Heart right ventricle (tissue), 16 donors: ENCODE results near the gene NANOS3. TPM values are rescaled to one million over a fixed set of nuclear protein-coding genes. Genes with fewer than 3 reads are reported as not detected.

Experiments used
- ATAC-seq, 8 donors: fragments of 200-7000 bp; cut with Tn5 transposase; one replicate each; pipeline ENCODE4 v1.9.1; 2020; ENCODE audit warnings: mild to moderate bottlenecking in 8 of 8, moderate library complexity in 8 of 8, moderate number of reproducible peaks in 1 of 8
- DNase-seq, 2 donors: peaks; one replicate each; pipeline ENCODE4 v3.0.0-alpha.2; 2020
- H3K27ac ChIP-seq, 10 donors: fragments of 200-600 bp; sonication (generic) in 2 of 10; one replicate each; pipeline versions ENCODE4 v1.5.0 to v1.8.0; 2020 to 2022; ENCODE audit warnings: mild to moderate bottlenecking in 3 of 10
- H3K27me3 ChIP-seq, 7 donors: fragments of 200-600 bp; one replicate each; pipeline ENCODE4 v1.8.0; 2021 to 2022; ENCODE audit warnings: mild to moderate bottlenecking in 2 of 7
- H3K36me3 ChIP-seq, 9 donors: fragments of 200-600 bp; sonication (generic) in 1 of 9; one replicate each; pipeline versions ENCODE4 v1.5.0 to v1.8.0; 2020 to 2022; ENCODE audit warnings: mild to moderate bottlenecking in 2 of 9
- H3K4me1 ChIP-seq, 9 donors: fragments of 200-600 bp; sonication (generic) in 1 of 9; one replicate each; pipeline versions ENCODE4 v1.5.0 to v1.8.0; 2020 to 2022; ENCODE audit warnings: mild to moderate bottlenecking in 4 of 9
- H3K4me3 ChIP-seq, 10 donors: fragments of 200-600 bp; sonication (generic) in 2 of 10; one replicate each; pipeline versions ENCODE4 v1.5.0 to v1.8.0; 2020 to 2022; ENCODE audit warnings: mild to moderate bottlenecking in 7 of 10, moderate library complexity in 2 of 10
- H3K9me3 ChIP-seq, 11 donors: fragments of 200-600 bp in 10 of 11; sonication (generic) in 2 of 11; one replicate each; pipeline versions ENCODE4 v1.5.0 to v1.8.0; 2013 to 2022; ENCODE audit warnings: mild to moderate bottlenecking in 2 of 11, control low read depth in 1 of 11, moderate library complexity in 1 of 11
- WGBS, 2 donors: extraction: QIAGEN DNeasy Blood & Tissue Kit; methylation state at CpG; one replicate each; pipeline ENCODE4 v1.1.7; 2013; ENCODE audit warnings: inconsistent platforms in 1 of 2; 5-methylcytosine and 5-hydroxymethylcytosine counted together
- intact Hi-C, 10 donors: fragments of 100-400 bp; cut with DNase I; formaldehyde crosslinking; loops; one replicate each; pipeline versions ENCODE4 v1.11.1 to v1.14.2; 2022
- polyA plus RNA-seq, 2 donors: library from polyadenylated mRNA; stranded (reverse); fragments of 200-250 nt; gene quantifications; one replicate each; pipeline ENCODE4 v1.2.3, GENCODE V29; 2013
- total RNA-seq, 10 donors: library from RNA; stranded (reverse); fragmentation: NEBNext Ultra II Directional in 3 of 10; extraction: Animal tissue kit (Norgen Biotek cat#: 25700) in 3 of 10; gene quantifications; one replicate each; pipeline versions ENCODE4 v1.2.1 to v1.2.4, GENCODE V29; 2021 to 2023
- TF ChIP-seq, protein P1 (sequence below), 9 donors: fragments of 200-600 bp; sonication (generic) in 2 of 9; IDR thresholded peaks; one replicate each; pipeline versions ENCODE4 v1.5.0 to v1.8.0; 2021 to 2022; ENCODE audit warnings: antibody characterized with exemption in 9 of 9, mild to moderate bottlenecking in 5 of 9, moderate library complexity in 1 of 9
- donor health status: Arrhythmogenic right ventricular cardiomyopathy.
- donor health status: ischemic (EF 13 %, LVEDD 7.1; RV severe dilation, severe dysfunction).
- donor health status: healthy with polysubstance abuse.
- donor health status: DM: no; HTN: yes; CAD: no.
- donor health status: DM: no; HTN: no; CAD: no.
- donor health status: ischemic (EF 25% LVEDD 6.9; RV normal size, moderate dysfunction).
- donor health status: ischemic (EF 25% LVEDD 5.7; RV mildly dilated, moderate dysfunction).
- donor health status: healthy.
- donor health status: DM: yes; HTN: yes; CAD: no.
- donor health status: Ischemic cardiomyopathy.
- donor health status: ischemic (EF 35%, LVEDD 5.7; RV mildly dilated, moderate dysfunction).
- donor health status: nonischemic (EF 11% LVEDD 7.7; RV severe dilation, severe dysfunction).
- donor health status: DM: yes; HTN: yes; CAD: no.
- donor health status: PGD.
- donor health status: ischemic (EF 29% LVEDD 5.4; RV normal size, mild dysfunction).
- donor health status: nonischemic (EF 23%, LVEDD 6.1; RV moderate dilation, normal function).

The NANOS3 gene
- total and polyA plus RNA-seq, 12 donors: 0.37 to 2.9 (median 0.98) TPM; not detected in 4

DNA sequence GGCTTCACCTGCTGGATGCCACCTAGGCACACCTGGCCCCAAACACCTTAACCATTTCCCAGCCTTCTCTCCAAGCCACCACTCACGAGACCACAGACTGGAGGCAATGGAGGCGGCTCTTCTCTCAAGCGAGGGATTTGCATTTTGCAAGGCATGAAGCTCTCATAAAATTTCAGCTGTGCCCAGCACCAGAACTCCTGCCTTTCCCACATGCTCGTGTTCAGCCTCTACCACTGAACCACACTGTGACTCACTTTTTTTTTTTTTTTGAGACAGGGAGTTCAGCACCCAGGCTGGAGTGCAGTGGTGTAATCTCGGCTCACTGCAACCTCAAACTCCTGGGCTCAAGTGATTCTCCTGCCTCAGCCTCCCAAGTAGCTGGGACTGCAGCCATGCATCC lies 10.6 kb downstream of the NANOS3 start:
- no peaks in the 10 kb centered on the region for H3K36me3 ChIP-seq
- no peak overlapping the region for H3K27ac ChIP-seq
- intact Hi-C loops: loop anchor here in 4 of 10 donors (10.0 kb wide), 4 partner anchors 147 to 457 kb away; partner anchors contain the start of genes ASF1B (in 1 of the 4) and IL27RA (in 1 of the 4)
- TF ChIP-seq, protein P1, sequence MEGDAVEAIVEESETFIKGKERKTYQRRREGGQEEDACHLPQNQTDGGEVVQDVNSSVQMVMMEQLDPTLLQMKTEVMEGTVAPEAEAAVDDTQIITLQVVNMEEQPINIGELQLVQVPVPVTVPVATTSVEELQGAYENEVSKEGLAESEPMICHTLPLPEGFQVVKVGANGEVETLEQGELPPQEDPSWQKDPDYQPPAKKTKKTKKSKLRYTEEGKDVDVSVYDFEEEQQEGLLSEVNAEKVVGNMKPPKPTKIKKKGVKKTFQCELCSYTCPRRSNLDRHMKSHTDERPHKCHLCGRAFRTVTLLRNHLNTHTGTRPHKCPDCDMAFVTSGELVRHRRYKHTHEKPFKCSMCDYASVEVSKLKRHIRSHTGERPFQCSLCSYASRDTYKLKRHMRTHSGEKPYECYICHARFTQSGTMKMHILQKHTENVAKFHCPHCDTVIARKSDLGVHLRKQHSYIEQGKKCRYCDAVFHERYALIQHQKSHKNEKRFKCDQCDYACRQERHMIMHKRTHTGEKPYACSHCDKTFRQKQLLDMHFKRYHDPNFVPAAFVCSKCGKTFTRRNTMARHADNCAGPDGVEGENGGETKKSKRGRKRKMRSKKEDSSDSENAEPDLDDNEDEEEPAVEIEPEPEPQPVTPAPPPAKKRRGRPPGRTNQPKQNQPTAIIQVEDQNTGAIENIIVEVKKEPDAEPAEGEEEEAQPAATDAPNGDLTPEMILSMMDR (IDR thresholded peaks at IDR 0.05): no peak
- DNase-seq (no peak), ATAC-seq (no peak)
- no peak overlapping the region for H3K4me3 ChIP-seq
- H3K4me1 ChIP-seq: peaks cover 0 to 9% (median 0%) of the 10 kb centered on the region in 9 donors
- no peaks in the 10 kb centered on the region for H3K9me3 ChIP-seq
- 80 to 82% methylated on average over 5 of the region's 5 CpGs for WGBS, 2 donors
- H3K27me3 ChIP-seq: no peaks in the 10 kb centered on the region

DNA sequence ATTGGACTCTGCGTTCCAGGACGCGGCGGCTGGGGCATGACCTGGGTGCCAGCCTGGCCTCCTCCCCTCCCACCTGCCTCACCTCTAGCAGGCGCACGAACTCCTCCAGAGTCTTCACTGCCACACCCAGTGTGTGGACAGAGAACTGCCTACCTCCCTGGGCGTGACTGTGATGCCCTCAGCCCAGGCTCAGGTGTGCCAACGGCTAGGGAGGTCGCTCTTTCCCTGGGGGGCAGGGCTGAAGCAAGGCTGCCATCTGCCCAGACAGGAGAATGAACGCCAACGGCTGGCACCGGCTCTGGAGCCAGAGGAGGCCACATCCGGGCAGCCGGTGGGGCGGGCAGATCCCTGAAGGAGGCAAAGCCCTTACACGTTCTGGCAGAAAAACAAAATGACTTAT lies 11.3 kb downstream of the NANOS3 start:
- H3K4me3 ChIP-seq: no peak overlapping the region
- 91 to 92% methylated on average over 16 of the region's 16 CpGs for WGBS, 2 donors

DNA sequence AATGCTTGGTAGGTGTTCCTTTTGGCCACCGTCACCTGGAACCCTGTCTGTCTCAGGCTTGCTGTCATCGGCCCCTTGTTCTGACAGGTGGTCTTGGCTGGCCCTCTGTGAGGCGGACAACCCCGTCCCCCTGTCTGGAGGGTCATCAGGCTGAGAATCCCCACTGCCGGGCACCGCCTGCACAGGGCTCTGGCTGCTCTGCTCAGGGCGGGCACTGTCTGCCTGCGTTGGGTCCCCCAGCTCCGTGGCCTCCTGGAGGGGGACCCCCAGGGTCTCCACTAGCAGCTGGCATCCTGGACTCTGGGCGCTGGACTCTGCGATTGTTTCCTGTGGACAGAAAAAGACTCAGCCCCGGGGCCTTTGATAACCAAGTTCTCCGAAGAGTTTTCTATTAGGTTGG lies 13.2 kb downstream of the NANOS3 start:
- no peak overlapping the region for H3K4me3 ChIP-seq
- DNase-seq (no peak), ATAC-seq (no peak)
- H3K4me1 ChIP-seq: peaks cover 0 to 2% (median 0%) of the 10 kb centered on the region in 9 donors
- TF ChIP-seq, protein P1 (IDR thresholded peaks at IDR 0.05): no peak
- H3K27ac ChIP-seq: no peak overlapping the region
- H3K36me3 ChIP-seq: no peaks in the 10 kb centered on the region
- H3K27me3 ChIP-seq: no peaks in the 10 kb centered on the region
- H3K9me3 ChIP-seq: no peaks in the 10 kb centered on the region
- intact Hi-C loops: loop anchor here in 2 of 10 donors (5.0 kb wide), 1 partner anchor 162 kb away; no protein-coding TSS in a partner anchor
- WGBS, 2 donors: 92 to 93% methylated on average over 13 of the region's 13 CpGs

More for the DNA sequence above, 11.3 kb downstream of the NANOS3 start:
- no peak for DNase-seq
- H3K9me3 ChIP-seq: no peaks in the 10 kb centered on the region
- no peak overlapping the region for H3K27ac ChIP-seq
- ATAC-seq: no peak
- no peaks in the 10 kb centered on the region for H3K36me3 ChIP-seq
- peaks cover 0 to 9% (median 0%) of the 10 kb centered on the region in 9 donors for H3K4me1 ChIP-seq
- intact Hi-C loops: loop anchor here in 4 of 10 donors (10.0 kb wide), 4 partner anchors 147 to 457 kb away; partner anchors contain the start of genes ASF1B (in 1 of the 4) and IL27RA (in 1 of the 4)
- TF ChIP-seq, protein P1 (IDR thresholded peaks at IDR 0.05): no peak
- H3K27me3 ChIP-seq: no peaks in the 10 kb centered on the region

DNA sequence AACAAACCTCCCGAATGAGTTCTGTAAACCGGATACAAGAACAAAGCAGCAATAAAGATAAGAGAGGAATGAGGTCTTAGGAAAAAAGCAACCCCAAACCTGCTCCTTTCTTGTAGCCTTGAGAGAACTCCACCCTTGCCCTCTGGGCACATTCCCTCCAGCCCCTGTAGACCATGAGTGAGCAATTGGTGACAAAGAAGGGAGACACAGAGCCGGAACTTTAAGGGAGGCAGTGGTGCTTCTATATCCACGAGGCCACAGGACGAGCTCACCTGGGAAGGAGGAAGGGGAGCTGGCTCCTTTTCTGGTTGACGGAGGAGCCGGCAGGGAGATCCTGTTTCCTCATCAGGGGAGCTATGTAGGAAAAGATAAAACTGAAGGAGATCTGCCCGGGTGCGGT lies 15.9 kb downstream of the NANOS3 start:
- no peaks in the 10 kb centered on the region for H3K36me3 ChIP-seq
- no peak overlapping the region for H3K27ac ChIP-seq
- ATAC-seq (no peak), DNase-seq (no peak)
- H3K27me3 ChIP-seq: no peaks in the 10 kb centered on the region
- intact Hi-C loops: loop anchor here in 2 of 10 donors (5.0 kb wide), 1 partner anchor 159 kb away; no protein-coding TSS in a partner anchor
- H3K9me3 ChIP-seq: no peaks in the 10 kb centered on the region
- 71 to 76% methylated on average over 9 of the region's 9 CpGs for WGBS, 2 donors
- H3K4me3 ChIP-seq: no peak overlapping the region
- TF ChIP-seq, protein P1 (IDR thresholded peaks at IDR 0.05): no peak
- H3K4me1 ChIP-seq: no peaks in the 10 kb centered on the region
